K562 (cell line): Measurements from ENCODE around the gene NOS2. TPM values are rescaled to one million over a fixed set of nuclear protein-coding genes. Genes with fewer than 3 reads are reported as not detected.
"Not testable (repeated sequence)": the region's sequence is repeated elsewhere in the genome, so short reads cannot be mapped to it uniquely, and the experiment has no call there.

ENCODE experiments used
- ATAC-seq: fragments of 200-7000 bp; cut with Tn5 transposase; 3 replicates; pipeline ENCODE4 v1.9.1; 2020; ENCODE audit warnings: moderate library complexity
- BruUV-seq: library from RNA; stranded (reverse); fragments of 400-500 nt; replicated peaks from 2 replicates; lab custom pipeline; 2021; lab: Mats Ljungman, UMichigan
- CTCF ChIA-PET: fragments of 300-600 bp; formaldehyde crosslinking; extraction: SDS; loops from one replicate; lab custom pipeline; 2021; ENCODE audit warnings: low intra/inter-chr PET ratio; lab: Yijun Ruan, JAX
- POLR2A ChIA-PET: fragments of 300-600, 350-650 bp; sonication (Branson Sonifier 250); formaldehyde crosslinking; extraction: SDS; loops from one replicate; lab custom pipeline; 2021; ENCODE audit warnings: antibody characterized with exemption, inconsistent platforms; lab: Yijun Ruan, JAX
- DNase-seq, 4 experiments: peaks; one replicate each; pipeline versions ENCODE4 v3.0.0 to v3.0.0-alpha.2; 2011 to 2018; ENCODE audit warnings: low spot score in 3 of 4, mixed read lengths in 3 of 4; ENCODE audit errors: extremely low read depth in 1 of 4
- FAIRE-seq: peaks from 2 replicates; lab custom pipeline; 2011; peaks lifted over from hg19 to GRCh38; lab: Jason Lieb, UNC
- H2AFZ ChIP-seq: 2 replicates; pipeline ENCODE4 v1.6.0; 2011; ENCODE audit warnings: low read depth, low read length, control low read depth, inconsistent platforms
- H3K27ac ChIP-seq: fragments of 200-600 bp; 3 replicates; pipeline ENCODE4 v1.8.0; 2011; ENCODE audit warnings: low read depth, mild to moderate bottlenecking, control low read depth, inconsistent platforms, low read length, moderate library complexity, mixed read lengths; ENCODE audit errors: extremely low read depth
- H3K27me3 ChIP-seq, 2 experiments: fragments of 300-600 bp in 1 of 2; 2 replicates in 1 of 2; 3 replicates in 1 of 2; pipeline versions ENCODE4 v1.6.0 to v1.8.0; 2011; ENCODE audit warnings: inconsistent platforms in 2 of 2, low read length in 2 of 2, mild to moderate bottlenecking in 1 of 2, mixed read lengths in 1 of 2, moderate library complexity in 1 of 2; ENCODE audit not compliant: control insufficient read depth in 2 of 2, insufficient read depth in 2 of 2
- H3K36me3 ChIP-seq: fragments of 300-600 bp; 3 replicates; pipeline ENCODE4 v1.8.0; 2011; ENCODE audit warnings: mild to moderate bottlenecking, low read length, inconsistent platforms; ENCODE audit not compliant: control insufficient read depth, insufficient read depth
- H3K4me1 ChIP-seq, 2 experiments: fragments of 200-600 bp in 1 of 2; replicated peaks in 1 of 2; 2 replicates in 1 of 2; 3 replicates in 1 of 2; pipeline versions ENCODE4 v1.5.1 to v1.8.0; 2011; ENCODE audit warnings: inconsistent platforms in 2 of 2, low read length in 2 of 2, mild to moderate bottlenecking in 1 of 2, mixed read lengths in 1 of 2, moderate library complexity in 1 of 2; ENCODE audit not compliant: control insufficient read depth in 2 of 2, insufficient read depth in 2 of 2
- H3K4me2 ChIP-seq: 2 replicates; pipeline ENCODE4 v1.6.1; 2011; ENCODE audit warnings: low read length, control low read depth, inconsistent platforms, mixed read lengths; ENCODE audit not compliant: insufficient read depth
- H3K4me3 ChIP-seq: fragments of 200-600 bp; sonication (generic), shearing (Covaris generic); 2 replicates; pipeline ENCODE4 v1.5.1; 2016; ENCODE audit warnings: control low read depth, inconsistent platforms
- H3K79me2 ChIP-seq: fragments of 200-600 bp; 3 replicates; pipeline ENCODE4 v1.8.0; 2011; ENCODE audit warnings: low read length, inconsistent platforms; ENCODE audit not compliant: control insufficient read depth, insufficient read depth
- H3K9ac ChIP-seq, 2 experiments: 2 replicates each; pipeline versions ENCODE4 v1.6.0 to v1.6.1; 2011; ENCODE audit warnings: low read depth in 2 of 2, low read length in 2 of 2, control low read depth in 1 of 2, inconsistent platforms in 1 of 2, mild to moderate bottlenecking in 1 of 2, mixed read lengths in 1 of 2; ENCODE audit not compliant: insufficient read depth in 1 of 2
- H3K9me1 ChIP-seq: one replicate; pipeline ENCODE4 v1.6.0; 2011; ENCODE audit warnings: inconsistent platforms, mild to moderate bottlenecking, low read length, moderate library complexity; ENCODE audit not compliant: control insufficient read depth, insufficient read depth
- H3K9me3 ChIP-seq: replicated peaks from 2 replicates; pipeline ENCODE4 v1.5.1; 2011; ENCODE audit warnings: low read depth, low read length, inconsistent platforms; ENCODE audit not compliant: control insufficient read depth, insufficient read depth
- H4K20me1 ChIP-seq: replicated peaks from 2 replicates; pipeline ENCODE4 v1.6.1; 2011; ENCODE audit warnings: low read length, inconsistent platforms, mixed read lengths; ENCODE audit not compliant: control insufficient read depth, insufficient read depth
- ARID2 ChIP-seq: fragments of 450-650 bp; IDR thresholded peaks from 2 replicates; pipeline ENCODE4 v1.6.1; 2017; ENCODE audit warnings: antibody characterized with exemption, mild to moderate bottlenecking
- CHCHD3 ChIP-seq: fragments of 250-450 bp; sonication (Bioruptor Pico); IDR thresholded peaks from 2 replicates; pipeline ENCODE4 v2.1.2; 2022; ENCODE audit warnings: mild to moderate bottlenecking
- ELK3 ChIP-seq: fragments of 450-650 bp; formaldehyde crosslinking; IDR thresholded peaks from 2 replicates; pipeline ENCODE4 v1.4.0; 2020; ENCODE audit warnings: mild to moderate bottlenecking
- LEF1 ChIP-seq: fragments of 450-650 bp; IDR thresholded peaks from 2 replicates; pipeline ENCODE4 v1.6.1; 2016; ENCODE audit warnings: mild to moderate bottlenecking
- MCM5 ChIP-seq: fragments of 450-650 bp; IDR thresholded peaks from 2 replicates; pipeline ENCODE4 v1.6.1; 2016; ENCODE audit warnings: low read depth
- NRF1 ChIP-seq, 2 experiments: fragments of 450-650 bp; IDR thresholded peaks in 1 of 2; conservative IDR thresholded peaks in 1 of 2; 2 replicates each; pipeline ENCODE4 v1.6.1; 2014; ENCODE audit warnings: mild to moderate bottlenecking in 2 of 2
- PRPF4 ChIP-seq: fragments of 200-400 bp; formaldehyde crosslinking; IDR thresholded peaks from one replicate; pipeline ENCODE4 v1.6.1; 2017; ENCODE audit warnings: low read length, low read depth, mild to moderate bottlenecking; ENCODE audit not compliant: insufficient read depth, poor library complexity, severe bottlenecking
- WGBS: fragments of 100-300 bp; shearing (Covaris generic); methylation state at CpG from one replicate; pipeline ENCODE4 v1.1.6; 2016; ENCODE audit warnings: low coverage, mixed read lengths; ENCODE audit not compliant: insufficient coverage; ENCODE audit errors: missing lambda C conversion rate; 5-methylcytosine and 5-hydroxymethylcytosine counted together
- in situ Hi-C: fragments of 300-500 bp; cut with MboI; formaldehyde crosslinking; loops from 4 replicates; pipeline ENCODE4 v1.15.0; 2018; ENCODE audit warnings: inconsistent platforms, mixed read lengths
- intact Hi-C: fragments of 100-400 bp; cut with micrococcal nuclease; formaldehyde crosslinking; loops from 2 replicates; pipeline ENCODE4 v1.14.2; 2022
- polyA plus RNA-seq, 8 experiments: library from polyadenylated mRNA; depleted of rRNA in 4 of 8; stranded (reverse) in 5 of 8; unstranded in 3 of 8; fragments of >200 nt; fragmentation: Nextera tagmentation in 2 of 8; fragmentation: Illumina TruSeq in 1 of 8; extraction: Ambion mirVana in 2 of 8; extraction: Trizol in 1 of 8; gene quantifications; 2 replicates each; pipeline versions ENCODE4 v1.2.1 to v1.2.3, GENCODE V29; 2011 to 2014; ENCODE audit warnings: inconsistent platforms in 1 of 8, missing spikeins in 1 of 8
- total RNA-seq, 7 experiments: library from RNA; depleted of rRNA in 6 of 7; stranded (reverse); fragments of >200 nt in 6 of 7; fragmentation: Illumina TruSeq in 2 of 7; extraction: Trizol in 2 of 7; gene quantifications; 2 replicates each; pipeline versions ENCODE4 v1.2.1 to v1.2.3, GENCODE V29; 2011 to 2021; ENCODE audit warnings: low replicate concordance in 1 of 7
- TF ChIP-seq, protein P1 (sequence below): fragments of 250-450 bp; sonication (Bioruptor Pico); IDR thresholded peaks from 2 replicates; pipeline ENCODE4 v1.5.0; 2020; ENCODE audit warnings: mild to moderate bottlenecking, borderline replicate concordance

The NOS2 gene
- total and polyA plus RNA-seq, 9 of the 15 experiments (the other 6 are each of a cell fraction or from before 2014, with no cell fraction given) = not detected

DNA sequence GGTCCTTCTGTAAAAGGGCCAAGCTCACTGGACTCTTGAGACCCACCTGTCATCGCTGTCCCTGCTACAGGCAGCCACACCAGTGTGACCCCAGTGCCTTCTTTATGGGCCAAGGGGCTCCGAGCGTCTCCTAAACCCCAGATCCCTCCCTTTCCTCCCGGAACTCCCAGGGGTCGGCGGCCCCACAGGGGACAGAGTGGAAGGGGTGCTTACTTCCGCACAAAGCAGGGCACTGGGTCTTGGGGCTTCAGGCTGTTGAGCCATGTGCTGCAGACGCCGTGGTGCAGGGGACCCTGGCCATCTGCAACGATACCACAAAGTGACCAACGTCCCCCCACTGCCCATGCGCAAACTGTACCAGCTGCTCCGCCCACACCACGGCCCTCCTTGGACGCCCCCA lies 39.4 kb downstream of the NOS2 start:
- ChIA-PET POLR2A (interaction anchor here (0.7 kb wide), 1 partner anchor 686 kb away, joined by 3 read pairs; no protein-coding TSS in a partner anchor), CTCF (interaction anchor here (0.7 to 3.0 kb wide), 5 partner anchors 106 to 779 kb away, joined by 3 to 36 read pairs (median 6); no protein-coding TSS in a partner anchor)
- H2AFZ ChIP-seq, BruUV-seq, H3K9ac ChIP-seq, H3K9me1 ChIP-seq, H3K79me2 ChIP-seq, H3K4me3 ChIP-seq, H3K4me1 ChIP-seq, FAIRE-seq, ATAC-seq, H3K9me3 ChIP-seq, H3K27ac ChIP-seq, H3K4me2 ChIP-seq, DNase-seq, H3K36me3 ChIP-seq: not testable (repeated sequence)
- intact Hi-C loops = loop anchor here (1.0 to 5.0 kb wide), 3 partner anchors 46 to 491 kb away; no protein-coding TSS in a partner anchor
- Histone ChIP-seq H3K27me3 (peaks cover 0 to 27% of the 10 kb centered on the region in 2 experiments; a peak in 3 of 5 replicates), H4K20me1 (peaks cover 11% of the 10 kb centered on the region; the same call in 1 of the 2 replicates)
- WGBS = 19% methylated on average over 4 of the region's 15 CpGs
- in situ Hi-C loops = loop anchor here (5.0 kb wide), 2 partner anchors 104 to 116 kb away; no protein-coding TSS in a partner anchor
- peak; percentile 25 to 52; a peak in 3 of 4 replicates for TF ChIP-seq NRF1 (conservative IDR thresholded peaks at IDR 0.05 in 1 of 2, IDR thresholded peaks at IDR 0.05 in 1 of 2)

GRCh38 chr17:27760069-27760885 lies 40.1 kb downstream of the NOS2 start:
- POLR2A ChIA-PET = interaction anchor here (0.6 to 0.7 kb wide), 2 partner anchors 111 to 685 kb away, joined by 3 read pairs; no protein-coding TSS in a partner anchor
- FAIRE-seq = peak; percentile 64
- intact Hi-C loops = loop anchor here (1.0 to 5.0 kb wide), 3 partner anchors 47 to 492 kb away; no protein-coding TSS in a partner anchor
- no peak overlapping the region; a peak in 1 of 4 replicates for H3K9ac ChIP-seq
- peaks cover 11% of the 10 kb centered on the region; the same call in 1 of the 2 replicates for H4K20me1 ChIP-seq
- H3K4me2 ChIP-seq = no peak overlapping the region
- no TSS peak for BruUV-seq
- peak; percentile 63 to 79 (median 70) for DNase-seq
- H3K27me3 ChIP-seq = peaks cover 0 to 27% of the 10 kb centered on the region in 2 experiments; a peak in 3 of 5 replicates
- no peak overlapping the region for H3K4me3 ChIP-seq
- peak; percentile 86 for ATAC-seq
- no peaks in the 10 kb centered on the region for H3K9me1 ChIP-seq
- 6% methylated on average over 25 of the region's 28 CpGs for WGBS
- H3K79me2 ChIP-seq = no peaks in the 10 kb centered on the region
- in situ Hi-C loops = loop anchor here (5.0 kb wide), 2 partner anchors 103 to 117 kb away; no protein-coding TSS in a partner anchor
- no peaks in the 10 kb centered on the region for H3K9me3 ChIP-seq
- CTCF ChIA-PET = interaction anchor here (0.5 to 3.0 kb wide), 10 partner anchors 12 to 780 kb away, joined by 3 to 36 read pairs (median 4); no protein-coding TSS in a partner anchor
- peak overlapping the region; percentile 40; the same call in 1 of the 2 replicates for H2AFZ ChIP-seq
- peaks cover 0 to 11% of the 10 kb centered on the region in 2 experiments; a peak in 3 of 5 replicates for H3K4me1 ChIP-seq
- no peaks in the 10 kb centered on the region for H3K36me3 ChIP-seq
- no peak overlapping the region for H3K27ac ChIP-seq
- TF ChIP-seq PRPF4 (no peak), CHCHD3 (no peak), MCM5 (no peak), ELK3 (no peak), LEF1 (no peak), ARID2 (0 out of 2 replicates have a peak, but pooled peaks have one; percentile 60)
- TF ChIP-seq, protein P1, sequence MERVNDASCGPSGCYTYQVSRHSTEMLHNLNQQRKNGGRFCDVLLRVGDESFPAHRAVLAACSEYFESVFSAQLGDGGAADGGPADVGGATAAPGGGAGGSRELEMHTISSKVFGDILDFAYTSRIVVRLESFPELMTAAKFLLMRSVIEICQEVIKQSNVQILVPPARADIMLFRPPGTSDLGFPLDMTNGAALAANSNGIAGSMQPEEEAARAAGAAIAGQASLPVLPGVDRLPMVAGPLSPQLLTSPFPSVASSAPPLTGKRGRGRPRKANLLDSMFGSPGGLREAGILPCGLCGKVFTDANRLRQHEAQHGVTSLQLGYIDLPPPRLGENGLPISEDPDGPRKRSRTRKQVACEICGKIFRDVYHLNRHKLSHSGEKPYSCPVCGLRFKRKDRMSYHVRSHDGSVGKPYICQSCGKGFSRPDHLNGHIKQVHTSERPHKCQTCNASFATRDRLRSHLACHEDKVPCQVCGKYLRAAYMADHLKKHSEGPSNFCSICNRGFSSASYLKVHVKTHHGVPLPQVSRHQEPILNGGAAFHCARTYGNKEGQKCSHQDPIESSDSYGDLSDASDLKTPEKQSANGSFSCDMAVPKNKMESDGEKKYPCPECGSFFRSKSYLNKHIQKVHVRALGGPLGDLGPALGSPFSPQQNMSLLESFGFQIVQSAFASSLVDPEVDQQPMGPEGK (CRISPR knock-in tag) = no peak
